ENCODE data around the gene ZDHHC14.
"Not testable (repeated sequence)": the region's sequence is repeated elsewhere in the genome, so short reads cannot be mapped to it uniquely, and the experiment has no call there.

Gene ZDHHC14

GRCh38 chr6:157381631-157382621 lies 936 bp downstream of the ZDHHC14 start:
- peak; percentile 68 for DNase-seq (ENCODE audit: low spot score)

- no peak for DNase-seq (ENCODE audit: low spot score)
These were observed 1.8 kb downstream of the ZDHHC14 start for GRCh38 chr6:157382821-157383220.

GRCh38 chr6:157383471-157383870 lies 2.5 kb downstream of the ZDHHC14 start:
- DNase-seq (ENCODE audit: low spot score), result no peak

GRCh38 chr6:157384962-157385361 lies 4.0 kb downstream of the ZDHHC14 start:
- not testable (repeated sequence) for DNase-seq (ENCODE audit: low spot score)

GRCh38 chr6:157385482-157385881 lies 4.5 kb downstream of the ZDHHC14 start:
- peak; percentile 49 for DNase-seq (ENCODE audit: low spot score)

GRCh38 chr6:157386023-157386422 lies 5.0 kb downstream of the ZDHHC14 start:
- no peak for DNase-seq (ENCODE audit: low spot score)

GRCh38 chr6:157386454-157386853 lies 5.5 kb downstream of the ZDHHC14 start:
- no peak for DNase-seq (ENCODE audit: low spot score)

- DNase-seq (ENCODE audit: low spot score), result no peak
These were observed 7.9 kb downstream of the ZDHHC14 start for GRCh38 chr6:157388924-157389323.

- no peak for DNase-seq (ENCODE audit: low spot score)
These were observed 9.5 kb downstream of the ZDHHC14 start for GRCh38 chr6:157390273-157391060.

- no peak for DNase-seq (ENCODE audit: low spot score)
These were observed 12.1 kb downstream of the ZDHHC14 start for GRCh38 chr6:157392927-157393668.

GRCh38 chr6:157393669-157394327 lies 12.8 kb downstream of the ZDHHC14 start:
- DNase-seq (ENCODE audit: low spot score), result no peak

GRCh38 chr6:157395199-157395598 lies 14.2 kb downstream of the ZDHHC14 start:
- not testable (repeated sequence) for DNase-seq (ENCODE audit: low spot score)

- DNase-seq (ENCODE audit: low spot score), result no peak
These were observed 15.0 kb downstream of the ZDHHC14 start for GRCh38 chr6:157396026-157396425.

- no peak for DNase-seq (ENCODE audit: low spot score)
These were observed 16.7 kb downstream of the ZDHHC14 start for GRCh38 chr6:157397660-157398059.

- DNase-seq (ENCODE audit: low spot score), result no peak
These were observed 17.2 kb downstream of the ZDHHC14 start for GRCh38 chr6:157398151-157398550.

- no peak for DNase-seq (ENCODE audit: low spot score)
These were observed 19.7 kb downstream of the ZDHHC14 start for GRCh38 chr6:157400676-157401075.

GRCh38 chr6:157401734-157402338 lies 20.8 kb downstream of the ZDHHC14 start:
- no peak for DNase-seq (ENCODE audit: low spot score)

- no peak for DNase-seq (ENCODE audit: low spot score)
These were observed 22.2 kb downstream of the ZDHHC14 start for GRCh38 chr6:157402996-157403685.

GRCh38 chr6:157403686-157404051 lies 22.7 kb downstream of the ZDHHC14 start:
- no peak for DNase-seq (ENCODE audit: low spot score)

GRCh38 chr6:157405986-157406385 lies 25.0 kb downstream of the ZDHHC14 start:
- no peak for DNase-seq (ENCODE audit: low spot score)

- no peak for DNase-seq (ENCODE audit: low spot score)
These were observed 25.7 kb downstream of the ZDHHC14 start for GRCh38 chr6:157406661-157407060.

Measured in RKO (cell line).